ENCODE measurements around the gene BRAF. TPM values are rescaled to one million over a fixed set of nuclear protein-coding genes. Genes with fewer than 3 reads are reported as not detected.

BRAF gene
- total RNA-seq, 1 donor from 2014 or later = 40.2 TPM

- intact Hi-C loops (cut with DNase I) = no loop called here
- DNase-seq (no peak), ATAC-seq (no peak)
- Histone ChIP-seq H3K4me1 (no peaks in the 10 kb centered on the region), H3K27ac (no peak overlapping the region), H3K36me3 (peaks cover 21% of the 10 kb centered on the region), H3K9me3 (no peaks in the 10 kb centered on the region), H3K27me3 (no peaks in the 10 kb centered on the region), H3K4me3 (no peak overlapping the region)
- TF ChIP-seq CTCF (IDR thresholded peaks at IDR 0.05) = no peak
These were observed 186.4 kb downstream of the BRAF start for GRCh38 chr7:140738280-140738679.

GRCh38 chr7:140734729-140735128 is 190.0 kb downstream of the BRAF start:
- Histone ChIP-seq H3K27me3 (no peaks in the 10 kb centered on the region), H3K9me3 (no peaks in the 10 kb centered on the region), H3K27ac (no peak overlapping the region), H3K36me3 (peaks cover 26% of the 10 kb centered on the region), H3K4me1 (no peaks in the 10 kb centered on the region), H3K4me3 (no peak overlapping the region)
- DNase-seq = no peak
- TF ChIP-seq CTCF (IDR thresholded peaks at IDR 0.05) = no peak
- ATAC-seq = no peak
- intact Hi-C loops (cut with DNase I) = no loop called here

DNA sequence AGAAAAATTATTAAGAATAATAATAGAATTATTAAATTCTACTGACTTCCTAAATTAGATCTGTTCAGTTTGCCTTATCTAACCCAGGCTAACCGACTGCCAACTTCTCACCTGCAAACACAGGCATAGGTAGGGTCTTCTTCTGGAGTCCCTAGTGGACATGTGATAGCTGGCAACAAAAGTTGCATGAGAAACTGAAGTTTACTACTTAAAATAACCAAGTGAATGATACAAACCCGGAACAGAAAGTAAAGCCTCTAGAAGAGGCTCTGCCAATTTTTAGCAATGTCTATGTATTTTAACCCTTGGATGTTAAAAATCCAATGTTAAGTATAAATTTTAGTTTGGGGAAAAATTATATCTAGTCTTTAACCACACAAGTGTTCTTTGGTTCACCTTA is 190.6 kb downstream of the BRAF start:
- DNase-seq = no peak
- intact Hi-C loops (cut with DNase I) = no loop called here
- Histone ChIP-seq H3K27ac (no peak overlapping the region), H3K27me3 (no peaks in the 10 kb centered on the region), H3K4me3 (no peak overlapping the region), H3K4me1 (no peaks in the 10 kb centered on the region), H3K9me3 (no peaks in the 10 kb centered on the region), H3K36me3 (peaks cover 20% of the 10 kb centered on the region)
- TF ChIP-seq CTCF (IDR thresholded peaks at IDR 0.05) = no peak
- no peak for ATAC-seq

GRCh38 chr7:140732416-140732815 is 192.3 kb downstream of the BRAF start:
- H3K9me3 ChIP-seq = no peaks in the 10 kb centered on the region
- intact Hi-C loops (cut with DNase I) = no loop called here
- H3K4me1 ChIP-seq = no peaks in the 10 kb centered on the region
- H3K27me3 ChIP-seq = no peaks in the 10 kb centered on the region
- peaks cover 6% of the 10 kb centered on the region for H3K36me3 ChIP-seq
- TF ChIP-seq CTCF (IDR thresholded peaks at IDR 0.05) = no peak
- no peak overlapping the region for H3K27ac ChIP-seq
- no peak overlapping the region for H3K4me3 ChIP-seq
- no peak for DNase-seq
- no peak for ATAC-seq

GRCh38 chr7:140726281-140726680 is 198.4 kb downstream of the BRAF start:
- intact Hi-C loops (cut with DNase I) = no loop called here
- DNase-seq (no peak), ATAC-seq (no peak)
- Histone ChIP-seq H3K4me1 (no peaks in the 10 kb centered on the region), H3K4me3 (no peak overlapping the region), H3K9me3 (no peaks in the 10 kb centered on the region), H3K27me3 (no peaks in the 10 kb centered on the region), H3K36me3 (peaks cover 14% of the 10 kb centered on the region), H3K27ac (no peak overlapping the region)
- TF ChIP-seq CTCF (IDR thresholded peaks at IDR 0.05) = no peak

- no peak for TF ChIP-seq CTCF (IDR thresholded peaks at IDR 0.05)
- ATAC-seq = no peak
- Histone ChIP-seq H3K27me3 (no peaks in the 10 kb centered on the region), H3K9me3 (no peaks in the 10 kb centered on the region), H3K27ac (no peak overlapping the region), H3K4me3 (no peak overlapping the region), H3K4me1 (peaks cover 6% of the 10 kb centered on the region), H3K36me3 (peaks cover 8% of the 10 kb centered on the region)
- DNase-seq = no peak
- intact Hi-C loops (cut with DNase I) = no loop called here
These were observed 200.0 kb downstream of the BRAF start for GRCh38 chr7:140724706-140725105.
